B cell (primary cell): Measurements from ENCODE around the gene PLEKHJ1. TPM values are rescaled to one million over a fixed set of nuclear protein-coding genes. Genes with fewer than 3 reads are reported as not detected.

Experiments used
- ATAC-seq: fragments of 200-7000 bp; cut with Tn5 transposase; one replicate; pipeline ENCODE4 v1.10.0; 2021; ENCODE audit warnings: low read depth, mild to moderate bottlenecking, moderate number of reproducible peaks, moderate library complexity
- CTCF ChIA-PET: fragments of 350-600 bp; sonication (Branson Sonifier 250); formaldehyde crosslinking; loops from one replicate; lab custom pipeline; 2021; ENCODE audit warnings: antibody characterized with exemption, inconsistent platforms; lab: Charles Lee
- POLR2A ChIA-PET: fragments of 350-600 bp; sonication (Branson Sonifier 250); formaldehyde crosslinking; loops from one replicate; lab custom pipeline; 2021; ENCODE audit warnings: antibody characterized with exemption; lab: Charles Lee
- DNase-seq: peaks from one replicate; pipeline ENCODE4 v3.0.0; 2013
- H2AFZ ChIP-seq: 2 replicates; pipeline ENCODE4 v1.6.1; 2012; ENCODE audit warnings: mild to moderate bottlenecking, low read depth, low read length; ENCODE audit not compliant: insufficient read depth, poor library complexity, severe bottlenecking
- H3K27ac ChIP-seq, 2 donors: 1 replicate in 1 of 2; 2 replicates in 1 of 2; pipeline ENCODE4 v1.5.1; 2012 to 2013; ENCODE audit warnings: low read length in 2 of 2, mild to moderate bottlenecking in 2 of 2, moderate library complexity in 1 of 2
- H3K27me3 ChIP-seq, 4 experiments: fragments of 200-600 bp in 1 of 4; sonication (generic) in 1 of 4; replicated peaks in 1 of 4; 1 replicate in 2 of 4; 2 replicates in 2 of 4; pipeline versions ENCODE4 v1.6.1 to v1.7.0; 2013 to 2016; ENCODE audit warnings: low read length in 3 of 4, mild to moderate bottlenecking in 2 of 4, mixed read lengths in 1 of 4, moderate library complexity in 1 of 4; ENCODE audit not compliant: insufficient read depth in 4 of 4, control insufficient read depth in 3 of 4; ENCODE audit errors: control extremely low read depth in 1 of 4
- H3K36me3 ChIP-seq, 2 experiments: replicated peaks in 1 of 2; 1 replicate in 1 of 2; 2 replicates in 1 of 2; pipeline versions ENCODE4 v1.6.1 to v1.7.1; 2013; ENCODE audit warnings: low read length in 1 of 2; ENCODE audit not compliant: insufficient read depth in 2 of 2, control insufficient read depth in 1 of 2; ENCODE audit errors: control extremely low read depth in 1 of 2, extremely low read depth in 1 of 2
- H3K4me1 ChIP-seq, 2 donors: fragments of 200-600 bp in 1 of 2; sonication (generic) in 1 of 2; 1 replicate in 1 of 2; 2 replicates in 1 of 2; pipeline versions ENCODE4 v1.5.1 to v1.6.1; 2013 to 2017; ENCODE audit warnings: low read length in 2 of 2; ENCODE audit not compliant: control insufficient read depth in 2 of 2, insufficient read depth in 2 of 2
- H3K4me2 ChIP-seq: replicated peaks from 2 replicates; pipeline ENCODE3; 2012; ENCODE audit warnings: mild to moderate bottlenecking, low read depth, low read length; ENCODE audit not compliant: poor library complexity, severe bottlenecking
- H3K4me3 ChIP-seq, 5 experiments: fragments of 200-600 bp in 1 of 5; sonication (generic) in 1 of 5; 1 replicate in 3 of 5; 2 replicates in 2 of 5; pipeline versions ENCODE4 v1.5.1 to v1.7.0; 2011 to 2016; ENCODE audit warnings: low read length in 4 of 5, mild to moderate bottlenecking in 4 of 5, low read depth in 2 of 5, control low read depth in 1 of 5, moderate library complexity in 1 of 5; ENCODE audit not compliant: insufficient read depth in 1 of 5; ENCODE audit errors: control extremely low read depth in 1 of 5, extremely low read depth in 1 of 5
- H3K79me2 ChIP-seq: fragments of 200-600 bp; sonication (generic); one replicate; pipeline ENCODE4 v1.6.0; 2016; ENCODE audit warnings: low read length; ENCODE audit not compliant: control insufficient read depth, insufficient read depth
- H3K9ac ChIP-seq: fragments of 200-600 bp; sonication (generic); 2 replicates; pipeline ENCODE4 v1.6.1; 2017; ENCODE audit warnings: mild to moderate bottlenecking, low read length, moderate library complexity
- H3K9me3 ChIP-seq, 3 donors: one replicate each; pipeline versions ENCODE4 v1.6.1 to v1.7.1; 2013; ENCODE audit warnings: low read length in 2 of 3; ENCODE audit not compliant: control insufficient read depth in 2 of 3, insufficient read depth in 1 of 3; ENCODE audit errors: control extremely low read depth in 1 of 3
- H4K20me1 ChIP-seq: 2 replicates; pipeline ENCODE4 v1.6.0; 2012; ENCODE audit warnings: mild to moderate bottlenecking, low read length; ENCODE audit not compliant: insufficient read depth, control insufficient read depth, poor library complexity, severe bottlenecking
- H3K27ac Mint-ChIP-seq: one replicate; pipeline ENCODE4 v1.8.0; 2021; ENCODE audit warnings: mixed read lengths
- H3K27me3 Mint-ChIP-seq: one replicate; pipeline ENCODE4 v1.8.0; 2021; ENCODE audit warnings: mixed read lengths
- H3K4me1 Mint-ChIP-seq: one replicate; pipeline ENCODE4 v1.8.0; 2021; ENCODE audit warnings: mixed read lengths
- H3K4me3 Mint-ChIP-seq: one replicate; pipeline ENCODE4 v1.8.0; 2021; ENCODE audit warnings: mixed read lengths
- H3K9me3 Mint-ChIP-seq: one replicate; pipeline ENCODE4 v1.8.0; 2022; ENCODE audit warnings: mixed read lengths; ENCODE audit not compliant: insufficient read depth
- CTCF ChIP-seq: fragments of 200-600 bp; IDR thresholded peaks from one replicate; pipeline ENCODE4 v1.8.0; 2022; ENCODE audit warnings: antibody characterized with exemption, mild to moderate bottlenecking
- EZH2 ChIP-seq: IDR thresholded peaks from 2 replicates; pipeline ENCODE4 v1.6.1; 2012; ENCODE audit warnings: borderline replicate concordance, low read depth, mild to moderate bottlenecking, moderate library complexity, low read length; ENCODE audit not compliant: insufficient read depth, poor library complexity, severe bottlenecking
- WGBS: methylation state at CpG from one replicate; pipeline ENCODE4 v1.1.5; 2013; ENCODE audit warnings: missing lambda C conversion rate; ENCODE audit not compliant: insufficient coverage; 5-methylcytosine and 5-hydroxymethylcytosine counted together
- intact Hi-C: fragments of 100-400 bp; cut with micrococcal nuclease; formaldehyde crosslinking; loops from one replicate; pipeline ENCODE4 v1.10.0; 2022
- polyA plus RNA-seq: library from polyadenylated mRNA; depleted of rRNA; stranded (reverse); fragments of >200 nt; gene quantifications from 2 replicates; pipeline ENCODE4 v1.2.3, GENCODE V29; 2012
- total RNA-seq, 2 donors: library from RNA; stranded (reverse); fragments of 120-200 nt in 1 of 2; gene quantifications; 1 replicate in 1 of 2; 2 replicates in 1 of 2; pipeline versions ENCODE4 v1.2.3 to v1.2.4, GENCODE V29; 2013 to 2022

The PLEKHJ1 gene
- total and polyA plus RNA-seq, 2 donors (not counting 1 experiment from before 2014, with no cell fraction given) = 86.7 to 117 TPM

GRCh38 chr19:2198317-2198716, 37.8 kb downstream of the PLEKHJ1 start:
- CTCF ChIA-PET = no interaction called here
- H3K27me3 ChIP-seq = no peaks in the 10 kb centered on the region
- no peaks in the 10 kb centered on the region for H3K9me3 ChIP-seq
- TF ChIP-seq EZH2 (no peak), CTCF (no peak)
- H4K20me1 ChIP-seq = peaks cover 87% of the 10 kb centered on the region
- no peaks in the 10 kb centered on the region for H3K4me1 ChIP-seq
- 96% methylated on average over 11 of the region's 22 CpGs for WGBS
- no peak for ATAC-seq
- no peak overlapping the region for H3K27ac ChIP-seq
- peaks cover 0 to 49% of the 10 kb centered on the region in 2 experiments for H3K36me3 ChIP-seq
- peaks cover 83% of the 10 kb centered on the region for H3K79me2 ChIP-seq
- no peak overlapping the region for H3K4me2 ChIP-seq
- Mint-ChIP-seq H3K27ac (no peak overlapping the region), H3K4me1 (peaks cover 3% of the 10 kb centered on the region), H3K27me3 (no peaks in the 10 kb centered on the region), H3K9me3 (no peaks in the 10 kb centered on the region), H3K4me3 (no peak overlapping the region)
- intact Hi-C loops = no loop called here
- no peak for DNase-seq
- no peak overlapping the region for H3K4me3 ChIP-seq
- H3K9ac ChIP-seq = no peak overlapping the region
- no peak overlapping the region for H2AFZ ChIP-seq
- POLR2A ChIA-PET = no interaction called here

GRCh38 chr19:2197270-2197669, 38.9 kb downstream of the PLEKHJ1 start:
- H3K9ac ChIP-seq = no peak overlapping the region
- ChIA-PET POLR2A (no interaction called here), CTCF (no interaction called here)
- peaks cover 93% of the 10 kb centered on the region for H3K79me2 ChIP-seq
- WGBS = 94% methylated on average over 15 of the region's 15 CpGs
- Mint-ChIP-seq H3K4me3 (no peak overlapping the region), H3K4me1 (peaks cover 3% of the 10 kb centered on the region), H3K9me3 (no peaks in the 10 kb centered on the region), H3K27me3 (no peaks in the 10 kb centered on the region), H3K27ac (no peak overlapping the region)
- H4K20me1 ChIP-seq = peaks cover 94% of the 10 kb centered on the region
- H3K27ac ChIP-seq = no peak overlapping the region
- H3K4me3 ChIP-seq = no peak overlapping the region
- H3K4me2 ChIP-seq = no peak overlapping the region
- H2AFZ ChIP-seq = no peak overlapping the region
- TF ChIP-seq EZH2 (no peak), CTCF (no peak)
- ATAC-seq = no peak
- no peaks in the 10 kb centered on the region for H3K9me3 ChIP-seq
- intact Hi-C loops = no loop called here
- no peak for DNase-seq
- no peaks in the 10 kb centered on the region for H3K4me1 ChIP-seq
- H3K27me3 ChIP-seq = no peaks in the 10 kb centered on the region
- H3K36me3 ChIP-seq = peaks cover 0 to 56% of the 10 kb centered on the region in 2 experiments
